Body of pancreas (tissue), 4 donors: ENCODE results near the gene SPOCD1. TPM values are rescaled to one million over a fixed set of nuclear protein-coding genes. Genes with fewer than 3 reads are reported as not detected.

Experiments
- ATAC-seq: fragments of 150-250 bp; one replicate; pipeline ENCODE4 v1.9.1; 2016
- DNase-seq, 4 donors: peaks; one replicate each; pipeline ENCODE4 v3.0.0-alpha.2; 2019
- H3K27ac ChIP-seq, 4 donors: fragments of 200-600 bp; sonication (generic); 1 replicate in 3 of 4; 2 replicates in 1 of 4; pipeline versions ENCODE4 v1.5.1 to v1.6.1; 2016 to 2019; ENCODE audit warnings: mild to moderate bottlenecking in 1 of 4, mixed read lengths in 1 of 4, moderate library complexity in 1 of 4
- H3K27me3 ChIP-seq, 2 donors: fragments of 200-600 bp; sonication (generic); one replicate each; pipeline ENCODE4 v1.6.0; 2016; ENCODE audit warnings: mild to moderate bottlenecking in 1 of 2
- H3K36me3 ChIP-seq, 2 donors: fragments of 200-600 bp; sonication (generic); replicated peaks in 1 of 2; 2 replicates each; pipeline ENCODE4 v1.5.1; 2016; ENCODE audit warnings: low read depth in 2 of 2; ENCODE audit not compliant: insufficient read depth in 1 of 2
- H3K4me1 ChIP-seq: fragments of 200-600 bp; sonication (generic); one replicate; pipeline ENCODE4 v1.6.0; 2016
- H3K4me3 ChIP-seq, 2 donors: fragments of 200-600 bp; sonication (generic); 1 replicate in 1 of 2; 2 replicates in 1 of 2; pipeline ENCODE4 v1.5.1; 2016 to 2019
- H3K9me3 ChIP-seq, 3 donors: fragments of 200-600 bp; sonication (generic); 1 replicate in 2 of 3; 2 replicates in 1 of 3; pipeline ENCODE4 v1.5.1; 2016
- POLR2A ChIP-seq, 3 donors: fragments of 450-650 bp; IDR thresholded peaks; one replicate each; pipeline ENCODE4 v1.6.1; 2016; ENCODE audit warnings: antibody characterized with exemption in 3 of 3, mild to moderate bottlenecking in 2 of 3
- WGBS, 2 donors: methylation state at CpG; one replicate each; pipeline ENCODE4 v1.1.5; 2017; 5-methylcytosine and 5-hydroxymethylcytosine counted together
- intact Hi-C: fragments of 100-400 bp; cut with DNase I; formaldehyde crosslinking; loops from one replicate; pipeline ENCODE4 v1.15.1; 2023
- total RNA-seq, 2 donors: library from RNA; depleted of rRNA; stranded (reverse); fragments of >200 nt; gene quantifications; one replicate each; pipeline ENCODE4 v1.1.0, GENCODE V29; 2016
- TF ChIP-seq, protein P1 (sequence below), 7 experiments: fragments of 450-650 bp in 4 of 7; fragments of 200-600 bp in 3 of 7; sonication (generic) in 3 of 7; IDR thresholded peaks; one replicate each; pipeline ENCODE4 v1.5.1; 2016 to 2019; ENCODE audit warnings: antibody characterized with exemption in 7 of 7

SPOCD1 gene
- total RNA-seq, 2 donors from 2014 or later, result 0.26 TPM; not detected in 1

GRCh38 chr1:31750858-31751510 is 64.8 kb downstream of the SPOCD1 start:
- WGBS, 2 donors, result 69 to 71% methylated on average over 8 to 11 of the region's 11 CpGs
- H3K9me3 ChIP-seq, result no peaks in the 10 kb centered on the region

GRCh38 chr1:31749785-31750735 is 65.8 kb downstream of the SPOCD1 start:
- Histone ChIP-seq H3K27me3 (no peaks in the 10 kb centered on the region), H3K4me1 (peaks cover 11% of the 10 kb centered on the region), H3K4me3 (no peak overlapping the region), H3K9me3 (no peaks in the 10 kb centered on the region), H3K27ac (no peak overlapping the region), H3K36me3 (no peaks in the 10 kb centered on the region)
- DNase-seq (no peak), ATAC-seq (no peak)
- intact Hi-C loops, result no loop called here
- WGBS, 2 donors, result 78 to 81% methylated on average over 7 of the region's 7 CpGs
- TF ChIP-seq POLR2A (IDR thresholded peaks at IDR 0.05), result no peak
- TF ChIP-seq, protein P1, sequence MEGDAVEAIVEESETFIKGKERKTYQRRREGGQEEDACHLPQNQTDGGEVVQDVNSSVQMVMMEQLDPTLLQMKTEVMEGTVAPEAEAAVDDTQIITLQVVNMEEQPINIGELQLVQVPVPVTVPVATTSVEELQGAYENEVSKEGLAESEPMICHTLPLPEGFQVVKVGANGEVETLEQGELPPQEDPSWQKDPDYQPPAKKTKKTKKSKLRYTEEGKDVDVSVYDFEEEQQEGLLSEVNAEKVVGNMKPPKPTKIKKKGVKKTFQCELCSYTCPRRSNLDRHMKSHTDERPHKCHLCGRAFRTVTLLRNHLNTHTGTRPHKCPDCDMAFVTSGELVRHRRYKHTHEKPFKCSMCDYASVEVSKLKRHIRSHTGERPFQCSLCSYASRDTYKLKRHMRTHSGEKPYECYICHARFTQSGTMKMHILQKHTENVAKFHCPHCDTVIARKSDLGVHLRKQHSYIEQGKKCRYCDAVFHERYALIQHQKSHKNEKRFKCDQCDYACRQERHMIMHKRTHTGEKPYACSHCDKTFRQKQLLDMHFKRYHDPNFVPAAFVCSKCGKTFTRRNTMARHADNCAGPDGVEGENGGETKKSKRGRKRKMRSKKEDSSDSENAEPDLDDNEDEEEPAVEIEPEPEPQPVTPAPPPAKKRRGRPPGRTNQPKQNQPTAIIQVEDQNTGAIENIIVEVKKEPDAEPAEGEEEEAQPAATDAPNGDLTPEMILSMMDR (IDR thresholded peaks at IDR 0.05), result no peak

More at GRCh38 chr1:31750858-31751510, 64.8 kb downstream of the SPOCD1 start:
- Histone ChIP-seq H3K27me3 (no peaks in the 10 kb centered on the region), H3K27ac (no peak overlapping the region), H3K4me3 (no peak overlapping the region), H3K4me1 (peaks cover 11% of the 10 kb centered on the region), H3K36me3 (no peaks in the 10 kb centered on the region)
- TF ChIP-seq, protein P1 (IDR thresholded peaks at IDR 0.05), result no peak
- intact Hi-C loops, result no loop called here
- ATAC-seq, result no peak
- DNase-seq, result no peak

DNA sequence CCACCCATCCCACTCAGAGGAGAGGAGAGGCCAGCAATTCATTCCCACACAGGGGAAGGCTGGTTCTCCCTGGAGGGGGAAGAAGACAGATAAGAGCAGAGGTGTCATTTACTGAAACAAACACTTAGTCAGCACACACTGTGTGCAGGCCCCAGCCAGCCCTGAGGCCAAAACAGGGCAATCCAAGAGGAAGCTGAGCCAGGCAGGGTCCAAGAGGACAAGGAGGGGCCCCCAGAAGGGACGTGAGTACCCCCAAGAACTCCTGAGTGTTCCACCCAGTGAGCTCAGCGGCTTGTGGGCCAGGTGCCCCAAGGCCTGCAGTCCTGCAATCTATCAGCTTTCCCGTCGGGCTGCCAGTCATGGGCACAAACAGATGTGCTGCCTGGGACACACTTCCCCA is 67.5 kb downstream of the SPOCD1 start:
- TF ChIP-seq, protein P1 (IDR thresholded peaks at IDR 0.05), result no peak
- TF ChIP-seq POLR2A (IDR thresholded peaks at IDR 0.05), result no peak
- Histone ChIP-seq H3K4me3 (no peak overlapping the region), H3K4me1 (peaks cover 2% of the 10 kb centered on the region), H3K27ac (no peak overlapping the region), H3K9me3 (no peaks in the 10 kb centered on the region), H3K36me3 (no peaks in the 10 kb centered on the region), H3K27me3 (no peaks in the 10 kb centered on the region)
- intact Hi-C loops, result no loop called here
- 51 to 64% methylated on average over 4 of the region's 4 CpGs for WGBS, 2 donors
- DNase-seq, result no peak
- ATAC-seq, result no peak

DNA sequence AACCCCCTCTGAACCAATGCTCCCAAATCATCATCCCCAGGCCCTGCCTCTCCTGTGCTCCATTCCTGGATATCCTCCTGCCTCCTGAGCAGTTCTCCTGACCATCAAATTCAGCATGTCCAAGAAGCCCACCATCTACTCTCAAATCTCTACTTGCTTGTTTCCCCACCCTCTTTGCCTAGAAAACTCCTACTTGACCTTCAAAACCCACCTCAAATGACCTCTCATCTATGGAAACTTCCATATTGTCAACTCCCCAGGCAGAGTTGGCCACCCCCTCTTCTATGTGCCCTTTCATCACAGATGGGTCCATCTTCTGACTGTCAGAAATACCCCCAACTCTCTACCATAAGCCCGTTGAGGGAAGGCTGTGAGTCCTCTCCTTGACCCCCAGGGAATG is 68.5 kb downstream of the SPOCD1 start:
- DNase-seq (no peak), ATAC-seq (no peak)
- TF ChIP-seq POLR2A (IDR thresholded peaks at IDR 0.05), result no peak
- TF ChIP-seq, protein P1 (IDR thresholded peaks at IDR 0.05), result no peak
- intact Hi-C loops, result no loop called here
- Histone ChIP-seq H3K4me3 (no peak overlapping the region), H3K27me3 (no peaks in the 10 kb centered on the region), H3K9me3 (no peaks in the 10 kb centered on the region), H3K4me1 (no peaks in the 10 kb centered on the region), H3K36me3 (no peaks in the 10 kb centered on the region), H3K27ac (no peak overlapping the region)
- WGBS, 2 donors, result 58 to 100% methylated on average over 1 of the region's 1 CpG
